GM12878 (cell line): ENCODE measurements around the gene KRTAP5-3.

Experiments
- ATF3 ChIP-seq: IDR thresholded peaks from 2 replicates; pipeline ENCODE4 v1.6.1; 2011; ENCODE audit warnings: low read depth, mild to moderate bottlenecking, low read length, moderate library complexity, borderline replicate concordance; ENCODE audit errors: extremely low read depth
- CUX1 ChIP-seq: IDR thresholded peaks from 2 replicates; pipeline ENCODE4 v1.6.1; 2012; ENCODE audit warnings: improper control_type of control experiment, low read depth, low read length; ENCODE audit not compliant: insufficient replicate concordance
- JUND ChIP-seq: IDR thresholded peaks from 2 replicates; pipeline ENCODE4 v1.6.1; 2012; ENCODE audit warnings: low read depth, mild to moderate bottlenecking, low read length, improper control_type of control experiment, moderate library complexity
- POLR2A ChIP-seq: IDR thresholded peaks from 2 replicates; pipeline ENCODE4 v1.6.1; 2011; ENCODE audit warnings: low read depth, mild to moderate bottlenecking, low read length
- PRDM15 ChIP-seq: fragments of 450-650 bp; formaldehyde crosslinking; IDR thresholded peaks from 2 replicates; pipeline ENCODE4 v1.4.0; 2020; ENCODE audit warnings: mild to moderate bottlenecking, moderate library complexity
- ZBED1 ChIP-seq: IDR thresholded peaks from 2 replicates; pipeline ENCODE4 v1.6.1; 2016; ENCODE audit warnings: borderline replicate concordance

GRCh38 chr11:1652026-1652425 is 43.8 kb upstream of the KRTAP5-3 start:
- TF ChIP-seq JUND: no peak
- TF ChIP-seq CUX1: no peak
- no peak for TF ChIP-seq POLR2A
- TF ChIP-seq PRDM15 (CRISPR knock-in tag): no peak
- TF ChIP-seq ZBED1: no peak
- no peak for TF ChIP-seq ATF3
